Renal cortex interstitium (tissue), 11 donors: ENCODE results near the gene SDC4. TPM values are rescaled to one million over a fixed set of nuclear protein-coding genes. Genes with fewer than 3 reads are reported as not detected.

Source experiments
- DNase-seq, 11 donors: peaks; one replicate each; pipeline ENCODE4 v3.0.0-alpha.2; 2013; ENCODE audit warnings: low read depth in 9 of 11, low spot score in 4 of 11; ENCODE audit errors: extremely low read depth in 1 of 11
- polyA plus RNA-seq, 3 donors: library from polyadenylated mRNA; unstranded; fragments of 120-200 nt; gene quantifications; one replicate each; pipeline ENCODE4 v1.2.1, GENCODE V29; 2013; ENCODE audit not compliant: insufficient read length in 3 of 3

SDC4 gene
- polyA plus RNA-seq, 3 donors = 130 to 177 (median 159) TPM

- no peak for DNase-seq
Measured at GRCh38 chr20:45311589-45312211, 36.5 kb downstream of the SDC4 start.

GRCh38 chr20:45309075-45309474, 39.1 kb downstream of the SDC4 start:
- DNase-seq = no peak

GRCh38 chr20:45308117-45308778, 40.0 kb downstream of the SDC4 start, which contains the start of gene MATN4:
Gene MATN4, minus strand, starts transcription at chr20:45308299. Its CDS starts 2,717 bp downstream, at chr20:45305582.
- DNase-seq = no peak

GRCh38 chr20:45307076-45307640, 41.1 kb downstream of the SDC4 start:
- DNase-seq = no peak

GRCh38 chr20:45306431-45306982, 41.7 kb downstream of the SDC4 start, which contains the start of gene RBPJL:
Gene RBPJL, plus strand, starts transcription at chr20:45306840. Its CDS starts 83 bp downstream, at chr20:45306923.
- DNase-seq = no peak

- DNase-seq = no peak
Measured at GRCh38 chr20:45305262-45305661, 43.0 kb downstream of the SDC4 start.

- no peak for DNase-seq
Measured at GRCh38 chr20:45304464-45304999, 43.7 kb downstream of the SDC4 start.

GRCh38 chr20:45303586-45304463, 44.4 kb downstream of the SDC4 start:
- no peak for DNase-seq

GRCh38 chr20:45301824-45302271, 46.4 kb downstream of the SDC4 start:
- no peak for DNase-seq

- DNase-seq = no peak
Measured at GRCh38 chr20:45300961-45301360, 47.3 kb downstream of the SDC4 start.

GRCh38 chr20:45299786-45300185, 48.4 kb downstream of the SDC4 start:
- no peak for DNase-seq

- DNase-seq = no peak
Measured at GRCh38 chr20:45297786-45298497, 50.3 kb downstream of the SDC4 start.

GRCh38 chr20:45294659-45295058, 53.6 kb downstream of the SDC4 start:
- DNase-seq = no peak

- no peak for DNase-seq
Measured at GRCh38 chr20:45294003-45294368, 54.2 kb downstream of the SDC4 start.

GRCh38 chr20:45293041-45294002, 54.9 kb downstream of the SDC4 start:
- peak in 10 of 11 donors; percentile 48 to 74 (median 66) for DNase-seq

GRCh38 chr20:45292343-45292742, 55.9 kb downstream of the SDC4 start:
- DNase-seq = no peak

GRCh38 chr20:45291526-45291925, 56.7 kb downstream of the SDC4 start:
- DNase-seq = no peak
